HG03565 (cell line): ENCODE measurements around the gene PLS3.
"Not testable (repeated sequence)": the region's sequence is repeated elsewhere in the genome, so short reads cannot be mapped to it uniquely, and the experiment has no call there.

Experiments
- ATAC-seq: cut with Tn5 transposase; IDR thresholded peaks from one replicate; pipeline ENCODE4 v1.9.1; 2021; ENCODE audit warnings: mild to moderate bottlenecking, moderate library complexity; ENCODE audit not compliant: unreplicated experiment

PLS3 gene

GRCh38 chrX:115560978-115561604 is at the start of gene PLS3:
Gene PLS3, plus strand, starts transcription at chrX:115561174. Its CDS starts 49,077 bp downstream, at chrX:115610251.
- peak; percentile 39 for ATAC-seq

GRCh38 chrX:115518113-115518512 is 42.9 kb upstream of the PLS3 start:
- ATAC-seq, result no peak

GRCh38 chrX:115521741-115522140 is 39.2 kb upstream of the PLS3 start:
- no peak for ATAC-seq

GRCh38 chrX:115522952-115523351 is 38.0 kb upstream of the PLS3 start:
- no peak for ATAC-seq

- no peak for ATAC-seq
Measured at GRCh38 chrX:115525486-115525885, 35.5 kb upstream of the PLS3 start.

GRCh38 chrX:115531818-115532403 is 29.1 kb upstream of the PLS3 start:
- ATAC-seq, result no peak

- no peak for ATAC-seq
Measured at GRCh38 chrX:115533485-115533884, 27.5 kb upstream of the PLS3 start.

- no peak for ATAC-seq
Measured at GRCh38 chrX:115534383-115534782, 26.6 kb upstream of the PLS3 start.

GRCh38 chrX:115535421-115535820 is 25.6 kb upstream of the PLS3 start:
- ATAC-seq, result no peak

- no peak for ATAC-seq
Measured at GRCh38 chrX:115535844-115536243, 25.1 kb upstream of the PLS3 start.

- no peak for ATAC-seq
Measured at GRCh38 chrX:115539841-115540240, 21.1 kb upstream of the PLS3 start.

GRCh38 chrX:115541045-115541444 is 19.9 kb upstream of the PLS3 start:
- ATAC-seq, result not testable (repeated sequence)

GRCh38 chrX:115547448-115547847 is 13.5 kb upstream of the PLS3 start:
- no peak for ATAC-seq

GRCh38 chrX:115549008-115549407 is 12.0 kb upstream of the PLS3 start:
- no peak for ATAC-seq

- no peak for ATAC-seq
Measured at GRCh38 chrX:115553171-115553570, 7.8 kb upstream of the PLS3 start.

GRCh38 chrX:115559672-115560071 is 1.3 kb upstream of the PLS3 start:
- ATAC-seq, result no peak

GRCh38 chrX:115560211-115560977 is 580 bp upstream of the PLS3 start:
- ATAC-seq, result no peak

- ATAC-seq, result peak; percentile 25
Measured at GRCh38 chrX:115561605-115562479, 868 bp downstream of the PLS3 start.

- no peak for ATAC-seq
Measured at GRCh38 chrX:115562480-115562847, 1.5 kb downstream of the PLS3 start.

- ATAC-seq, result no peak
Measured at GRCh38 chrX:115563633-115564162, 2.7 kb downstream of the PLS3 start.

GRCh38 chrX:115564243-115564642 is 3.3 kb downstream of the PLS3 start:
- ATAC-seq, result no peak
